H1 (cell line): ENCODE results near the gene ITPRIPL2. TPM values are rescaled to one million over a fixed set of nuclear protein-coding genes. Genes with fewer than 3 reads are reported as not detected.

Source experiments
- CTCF ChIA-PET: fragments of 300-600 bp; sonication (Branson Sonifier 250); formaldehyde crosslinking; loops from one replicate; lab custom pipeline; 2021; ENCODE audit not compliant: partially characterized antibody; lab: Charles Lee
- POLR2A ChIA-PET: fragments of 300-600 bp; sonication (Branson Sonifier 250); formaldehyde crosslinking; loops from one replicate; lab custom pipeline; 2021; ENCODE audit warnings: inconsistent platforms; ENCODE audit not compliant: partially characterized antibody; lab: Charles Lee
- DNase-seq, 2 experiments: peaks; one replicate each; pipeline versions ENCODE4 v3.0.0 to v3.0.0-alpha.2; 2010 to 2022; ENCODE audit warnings: low spot score in 2 of 2, low read depth in 1 of 2, mixed read lengths in 1 of 2
- FAIRE-seq: peaks from 2 replicates; lab custom pipeline; 2011; peaks lifted over from hg19 to GRCh38; lab: Jason Lieb, UNC
- H2AFZ ChIP-seq: 2 replicates; pipeline ENCODE4 v1.8.1; 2012; ENCODE audit warnings: low read length, inconsistent platforms
- H2AK5ac ChIP-seq: 2 replicates; pipeline ENCODE4 v1.6.1; 2013; ENCODE audit warnings: low read depth, low read length
- H2BK120ac ChIP-seq: replicated peaks from 2 replicates; pipeline ENCODE3; 2013; ENCODE audit warnings: low read depth, low read length, inconsistent platforms
- H2BK12ac ChIP-seq: 2 replicates; pipeline ENCODE4 v1.6.1; 2013; ENCODE audit warnings: low read depth, low read length
- H2BK15ac ChIP-seq: 2 replicates; pipeline ENCODE4 v1.6.1; 2013; ENCODE audit warnings: low read length
- H2BK20ac ChIP-seq: 2 replicates; pipeline ENCODE4 v1.6.1; 2013; ENCODE audit warnings: low read length
- H2BK5ac ChIP-seq: 2 replicates; pipeline ENCODE4 v1.6.1; 2013; ENCODE audit warnings: low read depth, low read length
- H3K14ac ChIP-seq: 2 replicates; pipeline ENCODE4 v1.6.1; 2013; ENCODE audit warnings: inconsistent platforms; ENCODE audit not compliant: insufficient read length
- H3K18ac ChIP-seq: 2 replicates; pipeline ENCODE4 v1.6.1; 2013; ENCODE audit warnings: low read length; ENCODE audit errors: extremely low read depth
- H3K23ac ChIP-seq: 2 replicates; pipeline ENCODE4 v1.6.1; 2013; ENCODE audit warnings: inconsistent platforms; ENCODE audit not compliant: insufficient read length
- H3K23me2 ChIP-seq: 2 replicates; pipeline ENCODE4 v1.6.1; 2013; ENCODE audit warnings: low read depth, low read length
- H3K27ac ChIP-seq: 2 replicates; pipeline ENCODE4 v1.6.1; 2011; ENCODE audit warnings: low read depth, low read length, inconsistent platforms
- H3K27me3 ChIP-seq, 4 experiments: replicated peaks in 1 of 4; 1 replicate in 1 of 4; 2 replicates in 3 of 4; pipeline versions ENCODE4 v1.6.1 to v1.8.1; 2011 to 2013; ENCODE audit warnings: low read length in 3 of 4, mild to moderate bottlenecking in 3 of 4, inconsistent platforms in 2 of 4, mixed read lengths in 2 of 4, moderate library complexity in 1 of 4; ENCODE audit not compliant: control insufficient read depth in 3 of 4, insufficient read depth in 3 of 4; ENCODE audit errors: extremely low read depth in 1 of 4
- H3K36me3 ChIP-seq, 4 experiments: 2 replicates each; pipeline versions ENCODE4 v1.6.1 to v1.8.1; 2011 to 2013; ENCODE audit warnings: mild to moderate bottlenecking in 4 of 4, low read length in 3 of 4, moderate library complexity in 2 of 4, control low read depth in 1 of 4, inconsistent platforms in 1 of 4; ENCODE audit not compliant: insufficient read depth in 4 of 4, control insufficient read depth in 2 of 4
- H3K4ac ChIP-seq: replicated peaks from 2 replicates; pipeline ENCODE3; 2013; ENCODE audit warnings: low read length, low read depth, mixed read lengths, inconsistent platforms; ENCODE audit not compliant: insufficient read length
- H3K4me1 ChIP-seq, 4 experiments: replicated peaks in 1 of 4; 1 replicate in 1 of 4; 2 replicates in 3 of 4; pipeline versions ENCODE4 v1.6.1 to v1.8.1; 2011 to 2013; ENCODE audit warnings: low read length in 3 of 4, inconsistent platforms in 2 of 4, mixed read lengths in 1 of 4; ENCODE audit not compliant: insufficient read depth in 4 of 4, control insufficient read depth in 3 of 4
- H3K4me2 ChIP-seq, 2 experiments: 2 replicates each; pipeline versions ENCODE4 v1.6.1 to v1.8.1; 2011 to 2013; ENCODE audit warnings: low read depth in 2 of 2, low read length in 2 of 2, control low read depth in 1 of 2, inconsistent platforms in 1 of 2, mild to moderate bottlenecking in 1 of 2; ENCODE audit not compliant: insufficient read depth in 1 of 2
- H3K4me3 ChIP-seq, 4 experiments: fragments of 200-600, 300-600 bp in 1 of 4; sonication (generic), shearing (Covaris generic), sonication (Bioruptor Twin) in 1 of 4; 2 replicates each; pipeline versions ENCODE4 v1.5.1 to v1.8.1; 2011 to 2016; ENCODE audit warnings: low read length in 4 of 4, low read depth in 3 of 4, control low read depth in 2 of 4, inconsistent platforms in 2 of 4, mild to moderate bottlenecking in 2 of 4, mixed read lengths in 1 of 4, moderate library complexity in 1 of 4; ENCODE audit not compliant: insufficient read depth in 2 of 4; ENCODE audit errors: extremely low read depth in 1 of 4
- H3K56ac ChIP-seq: replicated peaks from 2 replicates; pipeline ENCODE3; 2013; ENCODE audit warnings: low read depth, mild to moderate bottlenecking, mixed read lengths, low read length, inconsistent platforms; ENCODE audit not compliant: insufficient read length
- H3K79me1 ChIP-seq: 2 replicates; pipeline ENCODE4 v1.6.1; 2013; ENCODE audit warnings: low read depth, low read length, control low read depth
- H3K79me2 ChIP-seq, 2 experiments: 2 replicates each; pipeline versions ENCODE4 v1.6.1 to v1.8.1; 2012 to 2013; ENCODE audit warnings: low read length in 2 of 2, mild to moderate bottlenecking in 2 of 2, inconsistent platforms in 1 of 2; ENCODE audit not compliant: insufficient read depth in 2 of 2, control insufficient read depth in 1 of 2
- H3K9ac ChIP-seq, 4 experiments: replicated peaks in 1 of 4; 1 replicate in 1 of 4; 2 replicates in 3 of 4; pipeline versions ENCODE4 v1.6.1 to v1.8.1; 2011 to 2013; ENCODE audit warnings: low read depth in 3 of 4, low read length in 3 of 4, control low read depth in 2 of 4, mild to moderate bottlenecking in 2 of 4, moderate library complexity in 2 of 4, inconsistent platforms in 1 of 4; ENCODE audit errors: extremely low read depth in 1 of 4
- H3K9me3 ChIP-seq, 2 experiments: 2 replicates each; pipeline versions ENCODE4 v1.6.1 to v1.8.1; 2012 to 2013; ENCODE audit warnings: mild to moderate bottlenecking in 2 of 2, moderate library complexity in 2 of 2, control low read depth in 1 of 2, inconsistent platforms in 1 of 2, low read depth in 1 of 2, low read length in 1 of 2, mixed read lengths in 1 of 2; ENCODE audit not compliant: insufficient read depth in 2 of 2
- H4K20me1 ChIP-seq, 2 experiments: replicated peaks in 1 of 2; 2 replicates each; pipeline versions ENCODE3 to v1.8.1; 2011 to 2013; ENCODE audit warnings: inconsistent platforms in 2 of 2, low read length in 2 of 2, mild to moderate bottlenecking in 1 of 2; ENCODE audit not compliant: insufficient read depth in 2 of 2, control insufficient read depth in 1 of 2
- H4K5ac ChIP-seq: 2 replicates; pipeline ENCODE4 v1.6.1; 2013; ENCODE audit warnings: low read length, low read depth, mixed read lengths, inconsistent platforms; ENCODE audit not compliant: insufficient read length
- H4K8ac ChIP-seq: 2 replicates; pipeline ENCODE4 v1.8.0; 2013; ENCODE audit warnings: mild to moderate bottlenecking, moderate library complexity, low read length, inconsistent platforms; ENCODE audit not compliant: insufficient read depth; ENCODE audit errors: extremely low read depth
- H4K91ac ChIP-seq: replicated peaks from 2 replicates; pipeline ENCODE3; 2013; ENCODE audit warnings: low read length, mixed read lengths, inconsistent platforms; ENCODE audit not compliant: insufficient read length
- CBX8 ChIP-seq: fragments of 300-800, 300-1000 bp; sonication (generic); IDR thresholded peaks from 2 replicates; pipeline ENCODE4 v1.7.1; 2016; ENCODE audit warnings: low read depth, low read length, borderline replicate concordance
- CTBP2 ChIP-seq: IDR thresholded peaks from 2 replicates; pipeline ENCODE4 v1.7.0; 2011; ENCODE audit warnings: borderline replicate concordance, mild to moderate bottlenecking, moderate library complexity, mixed read lengths, low read length; ENCODE audit not compliant: insufficient read depth, insufficient read length
- FOSL1 ChIP-seq: IDR thresholded peaks from 2 replicates; pipeline ENCODE4 v1.6.1; 2011; ENCODE audit warnings: mild to moderate bottlenecking, low read depth, low read length, moderate library complexity; ENCODE audit not compliant: insufficient read depth
- RAD21 ChIP-seq, 2 experiments: IDR thresholded peaks in 1 of 2; conservative IDR thresholded peaks in 1 of 2; 2 replicates each; pipeline ENCODE4 v1.6.1; 2011; ENCODE audit warnings: low read depth in 2 of 2, low read length in 2 of 2, improper control_type of control experiment in 1 of 2, inconsistent platforms in 1 of 2, mild to moderate bottlenecking in 1 of 2, moderate library complexity in 1 of 2
- WGBS, 2 experiments: shearing (Covaris generic) in 1 of 2; methylation state at CpG; one replicate each; pipeline versions ENCODE4 v1.1.6 to v1.1.7; 2013 to 2015; ENCODE audit warnings: low lambda C conversion rate in 2 of 2, mixed read lengths in 2 of 2, inconsistent platforms in 1 of 2, low coverage in 1 of 2, missing lambda C conversion rate in 1 of 2; ENCODE audit not compliant: insufficient replicate concordance in 2 of 2, insufficient coverage in 1 of 2, insufficient read length in 1 of 2; ENCODE audit errors: extremely low coverage in 1 of 2, missing lambda C conversion rate in 1 of 2; 5-methylcytosine and 5-hydroxymethylcytosine counted together
- polyA plus RNA-seq, 7 experiments: library from polyadenylated mRNA; depleted of rRNA in 3 of 7; stranded (reverse) in 5 of 7; unstranded in 2 of 7; fragments of >200 nt in 5 of 7; fragments of 200-250 nt in 2 of 7; gene quantifications; 1 replicate in 5 of 7; 2 replicates in 1 of 7; 4 replicates in 1 of 7; pipeline versions ENCODE4 v1.2.1 to v1.2.3, GENCODE V29; 2011 to 2013; ENCODE audit warnings: missing spikeins in 2 of 7, mixed read lengths in 2 of 7
- total RNA-seq: library from RNA; stranded (reverse); fragmentation: NEBNext Ultra II Directional; extraction: Animal tissue kit (Norgen Biotek cat#: 25700); gene quantifications from 2 replicates; pipeline ENCODE4 v1.2.1, GENCODE V29; 2021
- TF ChIP-seq, protein P1 (sequence below): IDR thresholded peaks from 2 replicates; pipeline ENCODE4 v1.6.1; 2012; ENCODE audit warnings: inconsistent platforms

Gene ITPRIPL2
- total and polyA plus RNA-seq, 2 of the 8 experiments (the other 6 are each of a cell fraction or from before 2014, with no cell fraction given) = 1.1 to 3.4 TPM

DNA sequence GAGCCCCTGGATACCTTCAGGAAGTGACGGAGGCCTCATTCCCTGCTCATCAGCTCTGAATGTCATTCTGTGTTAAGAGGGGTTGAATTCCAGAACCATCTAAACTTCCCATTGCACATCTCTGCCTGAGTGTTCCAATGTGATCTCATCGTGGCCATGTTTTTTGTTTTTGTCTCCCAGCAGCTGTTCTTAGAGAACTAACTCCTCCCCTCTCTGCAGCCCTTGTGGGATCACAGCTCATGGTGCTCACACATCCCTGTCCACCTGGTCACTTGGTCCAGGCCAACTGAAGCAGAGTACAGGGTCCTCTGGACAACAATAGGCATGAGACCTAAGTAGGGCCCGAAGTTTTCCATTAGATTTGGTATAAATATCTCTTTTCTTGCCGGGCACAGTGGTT, 48.3 kb downstream of the ITPRIPL2 start:
- H4K5ac ChIP-seq = no peak overlapping the region
- ChIA-PET POLR2A (interaction anchor here (0.9 kb wide), 1 partner anchor 24 kb away, joined by 5 read pairs; no protein-coding TSS in a partner anchor), CTCF (interaction anchor here (0.8 to 3.1 kb wide), 4 partner anchors 15 to 214 kb away, joined by 3 to 15 read pairs (median 7); no protein-coding TSS in a partner anchor)
- H3K4ac ChIP-seq = no peak overlapping the region
- no peak overlapping the region for H3K56ac ChIP-seq
- H2BK12ac ChIP-seq = no peak overlapping the region
- no peak overlapping the region for H3K4me2 ChIP-seq
- H3K79me1 ChIP-seq = no peaks in the 10 kb centered on the region
- no peak overlapping the region for H4K91ac ChIP-seq
- no peak overlapping the region for H3K14ac ChIP-seq
- no peak overlapping the region for H2BK15ac ChIP-seq
- no peaks in the 10 kb centered on the region; a peak in 1 of 7 replicates for H3K4me1 ChIP-seq
- no peaks in the 10 kb centered on the region for H4K20me1 ChIP-seq
- H3K23ac ChIP-seq = no peak overlapping the region
- TF ChIP-seq, protein P1, sequence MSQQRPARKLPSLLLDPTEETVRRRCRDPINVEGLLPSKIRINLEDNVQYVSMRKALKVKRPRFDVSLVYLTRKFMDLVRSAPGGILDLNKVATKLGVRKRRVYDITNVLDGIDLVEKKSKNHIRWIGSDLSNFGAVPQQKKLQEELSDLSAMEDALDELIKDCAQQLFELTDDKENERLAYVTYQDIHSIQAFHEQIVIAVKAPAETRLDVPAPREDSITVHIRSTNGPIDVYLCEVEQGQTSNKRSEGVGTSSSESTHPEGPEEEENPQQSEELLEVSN = no peak
- TF ChIP-seq FOSL1 = no peak
- no peak for TF ChIP-seq CTBP2
- TF ChIP-seq RAD21 (IDR thresholded peaks at IDR 0.05 in 1 of 2, conservative IDR thresholded peaks at IDR 0.05 in 1 of 2; ENCODE audit: low read depth in 2 of 2, low read length in 2 of 2) = no peak
- TF ChIP-seq CBX8 = no peak
- no peak overlapping the region for H4K8ac ChIP-seq
- H3K36me3 ChIP-seq = no peaks in the 10 kb centered on the region
- H2BK5ac ChIP-seq = no peak overlapping the region
- no peak for FAIRE-seq
- no peaks in the 10 kb centered on the region for H3K23me2 ChIP-seq
- H3K18ac ChIP-seq = no peak overlapping the region
- H3K9me3 ChIP-seq = no peaks in the 10 kb centered on the region
- no peak overlapping the region for H2AK5ac ChIP-seq
- H2BK120ac ChIP-seq = no peak overlapping the region
- no peak overlapping the region for H3K27ac ChIP-seq
- no peaks in the 10 kb centered on the region for H3K79me2 ChIP-seq
- H2BK20ac ChIP-seq = no peak overlapping the region
- no peak overlapping the region for H3K4me3 ChIP-seq
- 91% methylated on average over 4 of the region's 4 CpGs; no CpG with 5 or more reads in 1 of the 2 experiments for WGBS, 2 experiments
- DNase-seq = no peak
- peaks cover 0 to 5% (median 0%) of the 10 kb centered on the region in 4 experiments; a peak in 2 of 7 replicates for H3K27me3 ChIP-seq
- no peak overlapping the region for H3K9ac ChIP-seq
- no peak overlapping the region for H2AFZ ChIP-seq
